ENCODE measurements around the gene PRKAG2.

The PRKAG2 gene

GRCh38 chr7:151903249-151904032 lies 26.5 kb upstream of the PRKAG2 start:
- no peaks in the 10 kb centered on the region for H4K20me1 ChIP-seq (ENCODE audit: control insufficient read depth, insufficient read depth, low read depth, low read length)
- TF ChIP-seq CTCF (IDR thresholded peaks at IDR 0.05; ENCODE audit: low read depth, low read length, poor library complexity, severe bottlenecking), result no peak
- TF ChIP-seq EZH2phosphoT487 (IDR thresholded peaks at IDR 0.05; ENCODE audit: borderline replicate concordance, low read length), result no peak
- H3K4me1 ChIP-seq (ENCODE audit: control insufficient read depth, low read length), result no peaks in the 10 kb centered on the region
- no peak overlapping the region for H3K4me3 ChIP-seq (ENCODE audit: low read length)
- H3K27me3 ChIP-seq (ENCODE audit: control insufficient read depth, low read length), result no peaks in the 10 kb centered on the region
- H3K27ac ChIP-seq (ENCODE audit: low read depth, low read length), result no peak overlapping the region
- H3K9me3 ChIP-seq (ENCODE audit: control insufficient read depth, insufficient read depth, low read length), result no peaks in the 10 kb centered on the region
- no peaks in the 10 kb centered on the region for H3K79me2 ChIP-seq (ENCODE audit: control insufficient read depth, low read length)
- no peaks in the 10 kb centered on the region for H3F3A ChIP-seq (ENCODE audit: control insufficient read depth, insufficient read depth)
- H3K36me3 ChIP-seq (ENCODE audit: control insufficient read depth, low read length), result no peaks in the 10 kb centered on the region
- no peak overlapping the region for H3K4me2 ChIP-seq (ENCODE audit: low read length)
- no peaks in the 10 kb centered on the region for H3K9me2 ChIP-seq (replicated peaks; ENCODE audit: control insufficient read depth, low read length)

- H3K36me3 ChIP-seq (ENCODE audit: control insufficient read depth, low read length), result no peaks in the 10 kb centered on the region
- H3K9me2 ChIP-seq (replicated peaks; ENCODE audit: control insufficient read depth, low read length), result no peaks in the 10 kb centered on the region
- no peaks in the 10 kb centered on the region for H3K27me3 ChIP-seq (ENCODE audit: control insufficient read depth, low read length)
- TF ChIP-seq CTCF (IDR thresholded peaks at IDR 0.05; ENCODE audit: low read depth, low read length, poor library complexity, severe bottlenecking) (no peak), EZH2phosphoT487 (IDR thresholded peaks at IDR 0.05; ENCODE audit: borderline replicate concordance, low read length) (no peak)
- H3K79me2 ChIP-seq (ENCODE audit: control insufficient read depth, low read length), result no peaks in the 10 kb centered on the region
- H3K4me3 ChIP-seq (ENCODE audit: low read length), result no peak overlapping the region
- no peaks in the 10 kb centered on the region for H3K4me1 ChIP-seq (ENCODE audit: control insufficient read depth, low read length)
- H3K9me3 ChIP-seq (ENCODE audit: control insufficient read depth, insufficient read depth, low read length), result no peaks in the 10 kb centered on the region
- H3F3A ChIP-seq (ENCODE audit: control insufficient read depth, insufficient read depth), result no peaks in the 10 kb centered on the region
- no peaks in the 10 kb centered on the region for H4K20me1 ChIP-seq (ENCODE audit: control insufficient read depth, insufficient read depth, low read depth, low read length)
- no peak overlapping the region for H3K27ac ChIP-seq (ENCODE audit: low read depth, low read length)
- H3K4me2 ChIP-seq (ENCODE audit: low read length), result no peak overlapping the region
Observed at GRCh38 chr7:151902311-151902710, 25.4 kb upstream of the PRKAG2 start.

- no peaks in the 10 kb centered on the region for H3K27me3 ChIP-seq (ENCODE audit: control insufficient read depth, low read length)
- no peaks in the 10 kb centered on the region for H3K9me2 ChIP-seq (replicated peaks; ENCODE audit: control insufficient read depth, low read length)
- no peak overlapping the region for H3K27ac ChIP-seq (ENCODE audit: low read depth, low read length)
- TF ChIP-seq EZH2phosphoT487 (IDR thresholded peaks at IDR 0.05; ENCODE audit: borderline replicate concordance, low read length) (no peak), CTCF (IDR thresholded peaks at IDR 0.05; ENCODE audit: low read depth, low read length, poor library complexity, severe bottlenecking) (no peak)
- H3K4me3 ChIP-seq (ENCODE audit: low read length), result no peak overlapping the region
- H3K4me1 ChIP-seq (ENCODE audit: control insufficient read depth, low read length), result no peaks in the 10 kb centered on the region
- no peaks in the 10 kb centered on the region for H3K36me3 ChIP-seq (ENCODE audit: control insufficient read depth, low read length)
- no peaks in the 10 kb centered on the region for H4K20me1 ChIP-seq (ENCODE audit: control insufficient read depth, insufficient read depth, low read depth, low read length)
- H3K79me2 ChIP-seq (ENCODE audit: control insufficient read depth, low read length), result no peaks in the 10 kb centered on the region
- no peaks in the 10 kb centered on the region for H3F3A ChIP-seq (ENCODE audit: control insufficient read depth, insufficient read depth)
- H3K9me3 ChIP-seq (ENCODE audit: control insufficient read depth, insufficient read depth, low read length), result no peaks in the 10 kb centered on the region
- H3K4me2 ChIP-seq (ENCODE audit: low read length), result no peak overlapping the region
Observed at GRCh38 chr7:151901828-151902227, 24.9 kb upstream of the PRKAG2 start.

Data from DOHH2 (cell line).